Stimulated activated CD4-positive, alpha-beta T cell treated with anti-CD3 and anti-CD28 coated beads, Interleukin-12 subunit alpha, Interleukin-12 subunit beta, amount 100 ng/mL, for 24 hours (primary cell): ENCODE data around the gene STRBP.
"Not testable (repeated sequence)": the region's sequence is repeated elsewhere in the genome, so short reads cannot be mapped to it uniquely, and the experiment has no call there.

Experiments used
- DNase-seq, 2 experiments: peaks; one replicate each; pipeline ENCODE4 v3.0.0-alpha.2; 2020; ENCODE audit warnings: low read depth in 2 of 2

STRBP gene

DNA sequence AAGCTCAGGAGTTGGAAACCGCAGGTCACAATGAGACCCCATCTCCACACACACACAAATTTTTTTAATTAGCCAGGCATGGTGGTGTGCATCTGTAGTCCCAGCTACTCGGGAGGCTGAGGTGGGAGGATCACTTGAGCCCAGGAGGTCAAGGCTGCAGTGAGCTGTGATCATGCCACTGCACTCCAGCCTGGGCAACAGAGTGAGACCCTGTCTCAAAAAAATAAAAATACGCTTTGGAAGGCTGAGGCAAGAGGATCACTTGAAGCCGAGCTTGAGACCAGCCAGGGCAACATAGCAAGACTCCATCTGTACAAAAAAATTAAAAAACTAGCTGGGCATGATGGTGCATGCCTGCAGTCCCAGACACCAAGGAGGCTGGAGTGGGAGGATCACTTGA, 19.2 kb downstream of the STRBP start:
- DNase-seq, result not testable (repeated sequence)

- no peak for DNase-seq
Measured at GRCh38 chr9:123248630-123249029, 19.8 kb downstream of the STRBP start.

DNA sequence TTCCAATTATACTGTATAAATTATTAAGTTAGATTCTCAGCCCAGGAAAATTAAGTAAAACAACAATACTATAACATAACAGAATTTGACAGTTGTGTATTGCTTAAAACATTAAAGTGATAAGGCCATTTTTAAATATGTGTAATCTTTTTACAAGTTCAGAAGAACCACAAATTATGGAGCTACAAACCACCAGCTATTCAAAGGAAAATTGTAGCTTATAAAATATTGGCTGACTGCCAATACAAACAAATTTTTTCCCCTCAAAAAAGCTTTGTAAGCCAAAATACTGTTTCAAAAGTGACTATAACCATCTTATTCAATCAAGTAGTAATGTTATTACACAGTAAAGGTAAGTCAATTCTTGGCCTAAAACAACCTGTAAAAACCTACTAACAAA, 21.9 kb downstream of the STRBP start:
- DNase-seq, result no peak

DNA sequence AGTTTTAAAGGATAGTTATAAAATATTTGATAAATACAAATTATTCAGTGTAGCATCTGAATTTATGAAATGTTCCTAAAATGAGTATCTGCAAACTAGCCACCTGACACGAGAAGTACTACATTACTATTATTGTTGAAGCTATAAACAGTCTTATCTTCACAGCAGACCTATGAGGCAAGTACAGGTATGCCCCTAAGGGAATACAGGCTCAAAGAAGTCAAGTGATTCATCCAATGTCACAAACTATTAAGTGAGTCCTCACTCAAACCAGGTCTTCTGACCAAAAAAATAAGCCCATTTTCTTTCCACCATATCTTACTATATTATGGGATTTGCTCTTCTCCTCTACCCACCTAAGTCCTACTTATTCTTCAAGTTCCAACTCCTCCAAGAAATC, 28.7 kb downstream of the STRBP start:
- no peak for DNase-seq

GRCh38 chr9:123238365-123238764, 30.0 kb downstream of the STRBP start:
- no peak for DNase-seq

DNA sequence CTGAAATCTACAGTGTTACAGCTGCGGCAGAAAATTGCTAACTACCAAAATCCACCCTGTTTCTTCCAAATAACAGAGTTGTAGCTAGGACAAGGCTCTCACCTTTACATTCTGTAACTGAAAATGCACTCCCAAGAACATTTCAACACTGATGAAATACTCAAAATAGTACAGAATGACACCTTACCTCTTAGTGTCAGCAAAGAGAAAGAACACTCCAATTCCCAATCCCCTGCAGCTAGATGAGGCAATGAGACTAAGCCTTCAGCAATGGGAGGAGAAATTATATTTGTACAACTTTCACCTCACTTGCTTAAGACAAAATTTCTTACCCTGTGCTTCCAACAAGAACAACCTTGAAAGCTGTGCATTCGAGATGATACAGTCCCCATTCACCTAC, 31.2 kb downstream of the STRBP start:
- DNase-seq, result no peak

DNA sequence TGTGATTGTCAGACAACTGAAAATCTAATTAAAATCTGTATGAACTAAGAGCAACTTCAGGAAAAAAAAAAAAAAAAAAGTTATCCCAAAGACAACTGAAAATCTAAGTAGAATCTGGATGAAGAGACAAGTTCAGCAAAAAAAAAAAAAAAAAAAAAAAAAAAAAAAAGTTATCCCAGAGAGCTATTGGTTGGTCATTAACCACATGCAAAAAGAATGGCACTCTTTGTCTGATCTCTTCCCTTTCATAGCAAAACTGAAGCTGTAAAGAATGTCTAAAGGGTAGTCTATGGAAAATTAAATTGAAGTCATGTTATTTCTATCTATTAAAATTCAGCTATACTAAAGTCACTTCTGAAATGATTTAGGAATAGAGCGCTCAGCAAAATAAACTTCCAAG, 32.9 kb downstream of the STRBP start:
- no peak for DNase-seq

DNA sequence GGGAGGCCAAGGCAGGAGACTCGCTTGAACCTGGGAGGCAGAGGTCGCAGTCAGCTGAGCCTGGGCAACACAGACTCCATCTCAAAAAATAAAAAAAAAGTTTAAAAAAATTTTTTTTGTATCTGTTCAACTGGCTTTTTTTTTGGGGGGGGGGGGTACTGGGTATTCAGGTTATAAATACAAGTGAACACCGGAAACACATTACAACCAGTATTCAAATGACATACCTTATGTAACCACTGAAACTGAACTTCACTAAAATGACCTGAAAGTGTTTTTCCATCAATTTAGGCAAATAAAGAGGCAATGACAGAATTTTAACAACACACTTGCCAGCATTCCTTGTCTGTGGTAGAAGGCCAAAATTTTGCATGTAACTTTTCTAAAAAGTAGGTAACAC, 33.5 kb downstream of the STRBP start:
- no peak for DNase-seq

DNA sequence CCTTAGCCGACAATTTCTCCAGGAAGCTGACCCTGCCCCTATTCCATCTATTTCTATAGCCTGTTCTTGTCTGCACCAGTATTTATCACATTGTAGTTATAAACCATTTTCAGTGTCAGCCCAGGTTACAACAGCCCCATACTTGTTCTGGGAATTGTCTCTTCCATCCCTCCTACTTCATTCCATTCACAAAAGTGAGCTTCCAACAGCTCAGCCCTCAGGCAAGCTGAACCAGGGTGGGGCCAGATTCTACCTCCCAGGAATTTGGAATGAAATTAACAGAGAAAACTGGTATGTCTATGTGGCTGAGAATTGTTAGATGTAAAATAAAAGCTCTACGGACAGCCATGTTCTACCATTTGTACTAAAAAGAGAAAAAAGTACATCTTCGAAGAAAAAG, 36.1 kb downstream of the STRBP start:
- DNase-seq, result no peak

GRCh38 chr9:123231421-123231820, 37.0 kb downstream of the STRBP start:
- DNase-seq, result no peak

DNA sequence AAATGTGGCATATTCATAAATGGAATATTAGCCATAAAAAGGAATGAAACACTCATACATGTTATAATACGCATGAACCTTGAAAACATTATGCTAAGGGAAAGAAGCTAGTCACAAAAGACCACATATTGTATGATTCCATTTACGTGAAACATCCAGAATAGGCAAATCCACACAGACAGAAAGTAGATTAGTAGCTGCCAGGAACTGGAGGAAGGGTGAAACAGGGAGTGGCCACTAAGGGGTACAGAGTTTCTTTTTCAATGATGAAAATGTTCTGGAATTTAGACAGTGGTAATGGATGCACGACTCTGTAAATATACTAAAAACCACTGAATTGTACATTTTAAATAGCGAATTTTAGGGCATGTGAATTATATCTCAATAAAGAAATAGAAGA, 39.4 kb downstream of the STRBP start:
- DNase-seq, result no peak

GRCh38 chr9:123225995-123226394, 42.4 kb downstream of the STRBP start:
- DNase-seq, result no peak

DNA sequence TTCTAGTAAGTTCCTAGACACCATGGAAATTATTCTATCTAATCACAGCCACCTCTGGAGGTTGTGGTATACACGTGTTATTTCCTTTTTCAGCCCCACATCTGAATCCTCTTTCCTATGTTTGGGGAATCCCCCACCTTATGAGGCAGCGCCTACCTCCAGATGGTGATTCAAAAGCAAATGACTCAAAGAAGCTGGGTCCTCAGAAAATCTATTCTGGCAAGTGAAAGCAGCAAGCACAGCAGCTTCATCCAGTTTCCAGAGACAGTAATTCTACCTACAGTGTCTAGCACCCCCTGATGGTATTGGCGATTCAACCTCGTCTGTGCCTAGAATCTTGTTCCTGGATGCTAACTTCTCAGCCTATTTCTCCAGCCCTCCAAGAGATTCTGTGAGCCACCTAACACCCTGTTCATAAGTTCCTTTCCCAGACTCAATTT, 43.0 kb downstream of the STRBP start:
- DNase-seq, result peak; percentile 43 to 46

- no peak for DNase-seq
Measured at GRCh38 chr9:123220127-123220526, 48.3 kb downstream of the STRBP start.

DNA sequence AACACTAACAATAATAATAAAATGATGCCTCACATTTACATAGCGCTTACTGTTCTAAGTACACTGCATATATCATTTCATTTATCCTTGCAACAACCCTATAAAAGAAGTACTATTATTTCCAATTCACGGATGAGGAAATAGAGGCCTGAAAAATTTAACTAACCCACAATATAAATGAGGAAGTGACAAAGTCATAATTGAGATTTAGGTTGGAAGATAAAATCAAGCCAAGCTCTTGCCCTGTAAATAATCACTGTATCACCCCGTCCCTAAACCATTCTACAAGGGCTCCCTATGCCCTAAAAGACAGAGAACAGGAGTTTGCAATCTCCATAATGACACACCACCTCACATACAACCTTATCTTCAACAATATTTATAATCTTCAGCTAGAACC, 49.6 kb downstream of the STRBP start:
- no peak for DNase-seq

DNA sequence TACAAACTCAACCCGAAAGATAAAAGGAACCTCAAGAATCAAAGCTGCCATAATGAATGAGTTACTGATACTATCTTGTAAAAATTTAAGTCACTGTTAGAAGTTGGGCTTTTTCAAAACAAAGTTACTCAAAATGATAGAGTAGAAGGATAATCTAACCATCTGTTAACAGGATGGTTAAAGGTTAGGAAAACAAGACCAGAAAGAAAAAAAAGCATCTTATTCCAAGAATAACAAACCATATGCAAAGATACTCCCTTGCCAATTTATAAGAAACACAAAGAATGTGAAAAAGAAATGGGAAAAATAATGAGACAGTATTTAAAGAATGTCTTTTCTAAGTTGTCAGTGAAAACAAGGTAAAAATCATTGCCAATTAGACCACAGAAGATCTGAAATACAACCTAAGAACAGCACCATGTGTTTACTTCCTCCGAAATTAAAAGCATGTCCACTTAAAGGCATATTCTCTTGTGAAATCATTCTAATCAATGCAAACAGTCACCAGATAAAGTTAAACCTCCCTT, 51.2 kb downstream of the STRBP start:
- DNase-seq, result no peak

DNA sequence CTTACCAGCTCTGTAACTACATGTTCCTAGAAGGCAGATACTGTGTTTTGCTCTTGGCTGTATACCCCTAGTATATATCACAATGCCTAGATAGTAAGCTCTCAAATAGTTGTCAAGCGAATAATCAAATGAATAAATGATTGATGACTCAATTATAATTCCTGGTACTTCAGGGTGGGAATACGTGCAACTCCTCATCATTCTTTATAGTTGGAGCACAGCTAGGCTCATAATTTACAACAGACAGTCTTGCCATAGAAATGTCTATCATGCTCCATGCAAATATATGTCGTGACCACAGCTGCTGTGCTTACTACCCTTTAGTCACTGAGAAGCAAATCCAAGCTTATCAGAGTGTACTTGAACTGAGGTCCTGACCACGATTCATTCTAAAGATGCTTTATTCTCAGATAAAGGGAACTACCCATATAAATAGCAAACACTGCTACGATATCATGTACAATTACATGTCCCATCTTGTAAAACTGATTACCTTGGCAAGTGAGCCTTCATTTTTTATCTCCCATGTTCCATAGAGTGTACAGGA, 52.1 kb downstream of the STRBP start:
- no peak for DNase-seq

- DNase-seq, result no peak
Measured at GRCh38 chr9:123211081-123211480, 57.3 kb downstream of the STRBP start.

DNA sequence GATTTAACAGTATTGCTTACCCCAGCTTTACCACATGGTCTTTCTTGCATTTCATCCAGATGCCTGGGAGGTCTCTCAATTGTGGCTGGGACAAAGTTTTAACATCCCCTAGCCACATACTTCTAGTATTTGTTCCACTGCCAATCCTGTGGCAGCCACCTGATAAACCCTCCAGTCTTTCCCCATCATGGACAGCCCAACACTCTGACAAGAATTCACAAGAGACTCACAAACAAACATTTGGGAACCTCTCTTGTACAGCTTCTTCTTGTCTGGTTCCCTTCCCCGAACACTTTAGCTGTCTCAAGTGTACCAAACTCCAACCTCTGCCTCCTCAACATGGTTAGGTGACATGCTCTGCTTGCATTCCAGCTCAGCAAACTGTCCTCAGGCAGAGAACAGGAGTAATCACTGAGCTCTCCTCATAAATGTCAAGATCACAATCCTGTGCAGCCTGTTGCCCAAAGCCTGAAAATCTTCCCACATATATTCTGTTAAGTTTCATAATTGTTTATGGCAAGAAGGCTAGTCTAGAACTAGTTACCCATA, 59.7 kb downstream of the STRBP start:
- no peak for DNase-seq

GRCh38 chr9:123206065-123206464, 62.3 kb downstream of the STRBP start:
- no peak for DNase-seq

DNA sequence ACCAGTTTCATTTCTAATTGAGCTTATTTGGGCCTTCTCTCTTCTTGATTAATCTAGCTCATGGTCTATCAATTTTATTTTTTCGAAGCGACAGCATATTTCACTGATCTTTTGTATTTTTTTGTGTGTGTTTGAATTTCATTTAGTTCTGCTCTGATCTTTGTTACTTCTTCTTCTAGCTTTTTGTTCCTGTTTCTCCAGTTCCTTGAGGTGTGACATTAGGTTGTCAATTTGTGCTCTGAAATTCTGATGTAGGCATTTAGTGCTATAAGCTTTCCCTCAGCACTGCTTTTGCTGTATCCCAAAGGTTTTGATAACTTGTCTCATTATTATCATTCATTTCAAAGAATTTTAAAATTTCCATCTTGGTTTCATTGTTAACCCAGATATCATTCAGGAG, 67.3 kb downstream of the STRBP start:
- DNase-seq, result no peak

GRCh38 chr9:123200469-123200868, 67.9 kb downstream of the STRBP start:
- not testable (repeated sequence) for DNase-seq

- no peak for DNase-seq
Measured at GRCh38 chr9:123196124-123196523, 72.3 kb downstream of the STRBP start.

GRCh38 chr9:123194023-123194422, 74.4 kb downstream of the STRBP start:
- no peak for DNase-seq
